GM19395 (cell line): ENCODE measurements around the gene DDAH1.
A peak's percentile ranks its signal among the peaks of the same experiment; 100 is the strongest.

Experiments
- ATAC-seq: cut with Tn5 transposase; IDR thresholded peaks from one replicate; pipeline ENCODE4 v1.9.1; 2021; ENCODE audit warnings: mild to moderate bottlenecking, moderate library complexity; ENCODE audit not compliant: unreplicated experiment

DDAH1 gene

DNA sequence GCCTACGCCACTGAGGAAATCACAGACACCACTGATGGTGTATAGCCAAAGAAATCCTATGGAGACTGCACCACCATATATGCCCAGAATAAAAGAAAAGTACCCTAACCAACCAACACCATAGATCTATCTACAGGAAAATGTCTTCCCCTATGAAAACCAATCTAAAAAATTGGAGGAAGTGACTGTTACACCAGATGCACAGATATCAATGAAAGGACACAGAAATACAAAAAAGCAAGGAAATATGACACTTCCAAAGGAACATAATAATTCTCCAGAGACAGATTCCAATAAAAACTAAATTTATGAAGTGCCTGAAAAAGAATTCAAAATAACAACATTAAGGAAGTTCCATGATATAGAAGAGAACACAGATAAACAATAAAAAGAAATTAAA is 131.8 kb downstream of the DDAH1 start:
- no peak for ATAC-seq

DNA sequence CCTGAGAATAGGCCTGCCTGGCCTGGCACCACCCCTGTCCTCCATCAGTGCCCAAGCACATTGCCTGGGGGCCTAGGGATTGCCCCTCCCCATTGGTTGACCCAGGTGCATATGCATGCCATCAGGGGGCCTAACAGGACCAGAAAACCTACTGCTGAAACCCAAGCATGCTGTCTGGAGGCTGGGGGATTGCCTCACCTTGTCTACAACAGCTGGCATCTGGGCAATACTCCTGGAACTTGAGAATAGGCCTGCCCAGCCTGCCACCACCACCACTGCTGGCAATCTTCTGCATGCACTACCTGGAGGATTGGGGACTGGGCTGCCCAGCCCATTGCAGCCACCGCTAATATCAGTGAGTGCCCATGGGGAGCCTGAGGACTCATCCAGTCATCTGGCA is 132.4 kb downstream of the DDAH1 start:
- ATAC-seq = no peak

DNA sequence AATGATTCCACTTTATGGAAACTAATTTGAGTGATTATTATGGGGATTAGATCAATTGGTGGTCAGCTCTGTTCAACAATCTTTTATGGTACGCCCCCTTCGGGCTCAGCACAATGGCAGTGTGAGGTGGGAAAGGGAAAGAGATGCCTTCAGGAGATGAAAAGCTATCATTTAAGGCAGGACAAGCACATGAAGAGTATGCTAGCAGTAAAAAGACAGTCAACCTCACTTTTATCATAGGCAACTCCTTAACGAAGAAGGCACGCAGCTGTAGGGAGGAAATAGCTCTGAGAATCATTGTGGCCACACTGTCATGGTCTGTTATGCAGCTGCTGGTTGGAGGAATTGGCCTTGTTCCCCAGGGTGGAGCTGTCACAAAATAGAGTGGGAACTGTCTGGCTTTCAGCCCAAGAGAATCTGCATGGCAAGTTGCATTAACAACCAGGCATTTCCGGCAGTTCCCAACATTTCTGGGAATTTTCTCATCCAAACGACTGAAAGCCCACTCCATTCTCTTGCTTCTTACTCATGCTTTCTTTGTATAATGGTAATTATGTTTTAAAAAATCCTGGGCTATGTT is 134.2 kb downstream of the DDAH1 start:
- peak; percentile 50 for ATAC-seq

DNA sequence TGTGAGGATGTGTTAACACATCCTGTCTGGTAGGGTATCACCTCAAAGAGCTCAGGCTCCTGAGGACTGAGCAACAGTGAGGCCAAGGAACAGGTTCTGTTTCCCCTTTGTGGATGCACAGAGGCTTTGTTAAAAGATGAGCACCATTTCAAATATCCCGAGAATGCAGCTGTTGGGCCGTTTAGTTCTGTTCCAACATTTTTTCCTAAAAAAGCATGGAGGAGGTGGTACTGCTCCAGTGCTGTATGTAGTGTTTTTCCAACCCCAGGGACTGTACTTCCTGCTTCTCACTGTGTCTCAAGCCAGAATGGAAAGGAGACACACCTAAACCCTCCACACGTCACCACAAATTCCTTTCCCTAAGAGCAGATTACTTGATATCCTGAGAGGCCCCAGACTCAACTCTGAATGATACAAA is 134.7 kb downstream of the DDAH1 start:
- no peak for ATAC-seq

DNA sequence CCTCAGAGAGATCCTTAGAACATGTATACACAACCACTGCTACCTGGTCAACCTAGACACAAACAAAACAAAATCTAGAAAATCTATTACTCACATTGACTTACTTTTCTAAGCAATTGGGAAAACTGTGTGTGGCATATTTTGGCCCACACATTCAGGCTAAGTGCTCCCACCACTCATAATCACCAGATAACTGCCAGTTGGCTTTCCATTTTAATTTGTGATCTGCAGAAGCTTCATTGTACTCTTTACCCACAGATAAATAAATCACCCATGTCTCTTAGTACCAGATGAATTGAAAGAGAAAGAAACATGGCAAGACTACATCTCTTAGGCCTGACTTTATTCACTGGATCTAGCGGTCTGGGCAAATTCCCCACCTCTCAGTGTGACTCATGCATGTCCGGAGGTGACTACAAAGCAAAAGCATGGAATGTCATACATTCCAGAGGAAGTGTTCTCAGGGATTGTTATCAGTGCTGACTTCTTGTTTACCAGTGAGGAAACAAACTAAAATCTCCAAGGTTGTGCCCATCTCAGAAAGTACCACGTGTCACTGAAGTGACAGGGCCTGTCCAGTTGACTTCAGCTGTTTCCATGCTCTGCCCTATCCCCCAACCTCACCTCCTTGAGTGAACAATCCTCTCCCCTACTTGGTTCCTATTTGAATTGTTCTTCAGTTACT is 136.1 kb downstream of the DDAH1 start:
- no peak for ATAC-seq

DNA sequence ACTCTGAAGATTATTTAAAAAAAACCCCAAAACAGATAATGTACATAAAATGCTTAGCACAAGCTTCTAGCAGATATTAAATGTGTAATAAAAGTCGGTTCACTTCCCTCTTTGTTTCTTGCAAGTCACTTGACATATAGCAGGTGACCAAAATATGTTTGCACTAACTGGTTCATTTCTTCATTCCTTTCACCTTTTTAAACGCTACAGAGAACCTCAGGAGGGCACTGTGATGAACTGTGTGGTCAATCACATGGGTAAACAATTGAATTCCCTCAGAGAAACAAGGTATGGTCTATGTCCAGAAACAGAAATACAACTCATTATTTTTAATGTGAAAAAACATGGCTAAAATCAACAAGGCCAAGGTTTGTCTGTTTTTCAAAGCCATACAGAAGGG is 137.2 kb downstream of the DDAH1 start:
- no peak for ATAC-seq

DNA sequence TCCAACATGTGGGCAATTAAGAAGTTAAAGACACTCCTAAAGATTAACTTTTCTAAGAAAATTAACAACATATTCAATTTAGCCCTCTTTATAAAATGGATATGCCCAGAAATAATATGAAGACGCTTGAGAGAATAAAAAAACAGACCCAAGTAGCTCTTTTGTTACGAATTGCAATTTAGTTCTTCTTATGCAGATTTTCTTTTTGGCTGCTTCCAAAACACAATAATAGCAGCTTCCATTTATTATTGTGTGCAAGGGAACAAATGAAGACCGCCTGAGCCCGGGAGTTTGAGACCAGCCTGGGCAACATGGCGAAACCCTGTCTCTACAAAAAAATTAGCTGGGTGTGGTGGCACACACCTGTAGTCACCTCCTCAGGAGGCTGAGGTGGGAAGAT is 138.1 kb downstream of the DDAH1 start:
- no peak for ATAC-seq

DNA sequence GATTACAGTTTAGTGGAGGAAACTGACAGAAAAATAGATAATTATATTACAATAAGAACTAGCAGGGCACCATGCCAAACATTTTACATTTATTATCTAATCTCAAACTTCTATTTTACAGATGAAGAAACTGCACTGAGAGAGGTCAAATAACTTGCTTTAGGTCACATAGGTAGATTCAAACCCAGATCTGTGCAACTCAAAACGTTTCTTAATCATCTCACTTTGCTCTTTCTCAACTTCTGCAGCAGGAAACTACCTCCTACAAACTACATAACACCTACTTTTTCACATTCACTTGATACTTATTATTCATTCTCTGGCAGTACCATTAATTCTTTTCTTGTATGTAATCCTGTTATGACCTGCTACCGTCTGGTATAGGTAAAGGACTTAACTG is 138.6 kb downstream of the DDAH1 start:
- no peak for ATAC-seq

DNA sequence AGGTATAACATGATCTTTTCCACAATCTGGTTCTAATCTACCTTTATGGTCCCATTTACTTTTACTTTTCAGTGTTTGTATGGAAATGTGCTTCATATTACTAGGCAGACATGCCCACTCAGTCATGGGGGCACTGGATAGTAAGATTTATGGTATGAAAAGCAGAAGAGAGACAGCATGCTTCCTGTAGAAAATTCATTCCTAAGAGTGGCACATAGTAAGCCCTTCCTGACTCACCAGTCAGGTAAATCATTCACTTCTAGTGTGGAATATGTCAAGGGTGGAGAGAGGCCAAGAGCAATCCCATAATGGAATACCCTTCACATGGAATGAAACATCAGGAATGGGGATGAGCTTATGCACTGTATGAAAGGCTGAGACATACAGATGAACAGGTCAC is 139.0 kb downstream of the DDAH1 start:
- no peak for ATAC-seq

DNA sequence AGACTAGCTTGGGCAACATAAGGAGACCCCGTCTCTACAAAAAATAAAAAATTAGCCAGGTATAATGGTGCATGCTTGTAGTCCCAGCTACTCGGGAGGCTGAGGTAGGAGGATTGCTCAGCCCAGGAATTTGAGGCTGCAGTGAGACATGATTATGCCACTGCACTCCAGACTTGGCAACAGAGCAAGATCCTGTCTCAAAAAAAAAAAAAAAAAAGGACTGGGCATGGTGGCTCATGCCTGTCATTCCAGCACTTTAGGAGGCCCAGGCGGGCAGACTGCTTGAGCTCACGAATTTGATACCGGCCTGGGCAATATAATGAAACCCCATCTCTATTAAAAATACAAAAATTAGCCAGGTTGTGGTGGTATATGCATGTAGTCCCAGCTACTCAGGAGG is 141.2 kb downstream of the DDAH1 start:
- ATAC-seq = no peak

DNA sequence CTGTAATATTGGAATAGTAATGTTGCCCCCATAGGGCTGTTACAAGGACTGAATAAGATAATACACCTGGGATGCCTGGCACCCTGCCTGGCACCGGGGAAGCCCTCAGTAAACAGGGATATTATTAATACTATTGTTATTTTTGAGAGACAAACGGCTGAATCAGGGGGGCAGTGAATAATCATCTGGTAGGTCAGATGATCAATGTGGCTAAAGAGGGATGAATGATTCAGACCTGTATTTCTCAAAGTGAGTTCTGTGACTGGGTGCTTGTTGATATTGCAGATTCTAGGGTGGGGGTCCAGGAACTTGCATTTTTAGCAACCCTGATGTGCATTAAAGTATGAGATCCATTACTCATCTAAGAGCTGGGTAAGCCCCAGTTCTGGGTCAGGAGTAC is 142.3 kb downstream of the DDAH1 start:
- no peak for ATAC-seq

DNA sequence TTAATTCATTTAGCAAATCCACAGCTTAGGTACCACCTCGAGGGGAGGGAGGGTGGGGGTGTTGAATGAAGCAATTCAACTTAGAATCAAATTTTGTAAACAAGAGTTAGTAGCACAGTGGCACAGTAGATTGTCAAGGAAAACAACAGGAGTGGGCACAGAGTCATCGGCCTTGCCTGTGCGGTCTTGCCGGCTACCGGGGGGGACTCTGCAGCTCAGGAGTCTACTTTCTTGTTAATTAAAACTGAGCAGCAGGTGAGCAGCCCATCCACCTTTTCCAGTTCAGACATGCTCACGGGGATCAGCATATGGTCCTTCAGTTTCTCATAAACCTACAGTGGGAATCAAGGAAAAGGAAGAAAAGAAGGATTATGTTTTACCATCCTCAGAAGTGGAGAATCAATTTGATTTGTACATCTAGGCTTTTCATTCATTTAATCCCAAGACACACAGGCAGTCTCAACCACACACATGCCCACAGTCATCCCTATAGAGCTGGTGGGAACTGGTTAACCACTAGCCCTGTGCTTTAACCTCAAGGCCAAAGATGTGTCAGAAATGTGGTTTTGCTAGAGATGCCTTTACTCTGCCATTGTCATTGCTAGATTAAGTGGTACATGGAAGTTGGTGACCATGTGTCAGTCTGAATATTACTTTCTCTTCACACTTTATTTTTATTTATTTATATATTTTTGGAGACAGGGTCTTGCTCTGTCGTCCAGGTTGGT is 143.6 kb downstream of the DDAH1 start:
- peak; percentile 66 for ATAC-seq

DNA sequence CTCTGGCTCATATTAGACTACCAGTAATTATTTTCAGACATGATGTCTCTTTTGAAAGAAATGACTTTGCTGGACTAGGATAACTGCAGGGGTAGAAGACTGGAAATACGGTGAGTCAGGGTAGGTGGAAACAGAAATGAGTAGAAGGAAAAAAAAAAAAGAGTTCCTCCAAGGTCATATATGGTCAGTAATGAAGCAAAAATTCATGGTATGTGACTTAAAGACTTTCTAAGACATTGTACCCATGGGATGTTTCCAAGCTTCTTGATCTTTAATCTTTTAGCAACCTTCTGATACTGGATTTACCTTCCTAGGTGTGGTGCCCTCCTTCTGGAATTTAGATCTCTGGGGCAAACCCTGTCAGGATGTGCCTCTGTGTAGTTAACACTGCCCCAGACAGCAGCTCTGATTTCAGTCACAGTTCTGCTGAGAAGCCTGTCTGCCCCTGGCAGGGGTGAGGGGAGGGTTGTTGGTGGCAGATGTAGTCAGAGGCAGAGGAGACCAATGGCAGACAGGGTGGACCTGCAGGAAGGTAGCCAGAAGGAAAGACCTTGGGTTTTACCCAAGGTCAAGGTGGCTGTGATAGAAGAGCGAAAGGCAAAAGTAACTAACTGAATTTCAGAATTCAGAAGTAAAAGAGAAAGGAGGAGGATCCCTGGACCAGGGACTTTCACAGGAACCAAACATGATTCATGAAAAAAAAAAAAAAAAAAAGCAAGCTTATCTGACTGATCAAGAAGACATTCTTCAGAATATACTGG is 144.4 kb downstream of the DDAH1 start:
- ATAC-seq = no peak

DNA sequence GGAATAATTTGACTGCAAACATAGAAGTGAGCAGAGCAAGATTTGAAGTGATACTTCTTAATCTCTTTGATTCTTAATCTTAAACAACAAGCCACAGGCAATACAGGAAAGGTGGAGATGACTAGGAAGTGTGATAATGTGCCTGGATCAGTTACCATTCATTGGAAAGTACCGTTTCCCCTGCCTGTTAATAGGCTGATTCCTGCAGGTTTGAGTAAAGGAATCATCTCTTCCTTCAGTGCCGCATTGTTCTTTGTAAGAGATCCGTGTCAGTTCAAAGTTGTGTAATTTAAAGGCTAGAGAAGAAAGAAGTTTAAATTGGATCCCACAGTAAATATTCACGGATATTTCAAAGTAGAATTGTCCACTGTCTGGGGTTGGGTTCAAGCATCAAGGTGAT is 145.0 kb downstream of the DDAH1 start:
- no peak for ATAC-seq

DNA sequence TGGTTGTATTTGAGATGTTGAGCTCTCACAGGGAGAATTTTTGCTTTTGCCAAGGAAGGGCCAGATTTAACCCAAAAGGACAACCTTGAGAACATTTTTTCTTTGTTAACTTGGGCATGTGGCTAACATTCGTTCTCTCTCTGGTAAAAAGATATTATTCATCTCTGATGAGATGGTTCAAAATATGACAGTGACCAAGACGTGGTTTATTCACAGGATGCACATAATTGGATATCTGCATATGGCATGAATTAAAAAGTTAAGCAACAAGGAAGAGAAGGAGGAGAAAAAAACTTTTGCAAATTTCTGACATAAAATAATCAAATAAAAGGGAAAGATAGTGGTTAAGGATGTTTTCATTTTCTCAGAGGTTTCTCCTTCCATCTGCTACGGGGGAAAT is 145.5 kb downstream of the DDAH1 start:
- ATAC-seq = no peak

DNA sequence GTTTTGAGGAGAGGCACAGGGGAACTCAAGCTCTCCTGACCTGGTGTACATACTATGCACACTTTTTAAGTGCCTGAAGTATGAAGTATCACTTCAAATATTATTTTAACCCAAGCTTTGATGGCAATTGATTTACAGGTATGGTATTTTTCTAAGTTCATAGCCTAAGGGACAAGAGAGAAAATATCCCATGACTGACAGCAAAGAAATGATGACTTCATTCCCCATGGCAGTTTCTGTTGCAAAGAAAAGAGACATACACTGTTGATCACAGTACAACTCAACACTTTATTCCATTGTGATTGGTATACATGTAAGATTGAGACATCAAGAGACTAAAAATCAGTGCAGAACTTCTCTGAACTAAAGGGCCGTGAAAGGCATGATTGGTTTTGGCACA is 146.7 kb downstream of the DDAH1 start:
- ATAC-seq = no peak

DNA sequence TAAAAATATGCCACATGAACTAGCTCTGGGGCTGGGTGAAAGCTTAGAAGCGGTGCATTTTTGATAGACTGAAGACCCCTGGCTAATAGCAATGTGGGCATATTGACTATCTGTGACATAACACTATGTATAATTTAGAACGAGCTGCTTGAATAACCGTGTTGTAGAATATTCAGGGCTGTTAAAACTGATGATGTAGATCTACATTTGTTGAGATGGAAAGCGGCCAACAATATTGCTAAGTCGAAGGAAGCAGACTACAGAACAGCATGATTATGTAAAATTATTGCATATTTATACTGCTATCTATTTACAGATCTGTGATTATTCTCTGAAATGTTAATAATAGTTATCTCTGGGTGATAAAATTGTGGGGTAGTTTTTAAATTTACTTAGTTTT is 147.4 kb downstream of the DDAH1 start:
- ATAC-seq = no peak

DNA sequence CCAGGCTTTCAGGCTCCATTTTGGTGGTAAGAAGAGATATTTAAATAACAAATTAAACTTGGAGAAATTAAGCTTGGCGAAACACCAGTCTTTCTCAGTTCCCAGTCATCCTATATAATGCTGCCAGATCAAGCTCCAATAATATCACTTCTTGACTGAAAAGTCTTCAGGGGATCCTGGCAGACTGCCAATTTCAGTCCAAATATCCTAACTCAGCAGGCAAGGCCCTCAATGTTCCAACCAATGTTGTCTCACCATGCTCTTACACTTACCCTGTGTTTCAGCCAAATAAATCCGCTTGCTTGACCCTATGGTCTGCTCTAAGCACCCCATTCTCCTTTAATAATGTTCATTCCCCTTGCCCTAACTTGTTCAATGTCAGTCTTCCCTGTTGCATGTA is 148.6 kb downstream of the DDAH1 start:
- no peak for ATAC-seq

DNA sequence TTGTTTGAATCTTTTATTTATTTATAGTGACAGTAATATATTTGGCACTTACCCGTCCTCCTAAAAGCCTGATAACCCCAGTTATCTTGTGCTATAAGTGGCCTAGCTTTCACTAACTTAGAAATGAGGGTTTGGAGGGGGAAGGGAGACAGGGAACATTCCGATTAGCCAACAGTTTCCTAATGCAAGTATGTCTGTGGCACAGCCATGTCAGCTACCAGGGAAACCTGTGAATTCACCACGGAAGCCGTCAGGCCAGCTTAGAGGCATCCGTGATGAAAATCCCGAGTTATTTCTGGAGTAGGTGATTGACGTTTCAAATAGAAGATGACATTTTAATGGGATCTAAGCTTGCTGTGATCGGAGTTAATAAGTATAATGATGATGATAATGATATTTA is 149.2 kb downstream of the DDAH1 start:
- no peak for ATAC-seq

DNA sequence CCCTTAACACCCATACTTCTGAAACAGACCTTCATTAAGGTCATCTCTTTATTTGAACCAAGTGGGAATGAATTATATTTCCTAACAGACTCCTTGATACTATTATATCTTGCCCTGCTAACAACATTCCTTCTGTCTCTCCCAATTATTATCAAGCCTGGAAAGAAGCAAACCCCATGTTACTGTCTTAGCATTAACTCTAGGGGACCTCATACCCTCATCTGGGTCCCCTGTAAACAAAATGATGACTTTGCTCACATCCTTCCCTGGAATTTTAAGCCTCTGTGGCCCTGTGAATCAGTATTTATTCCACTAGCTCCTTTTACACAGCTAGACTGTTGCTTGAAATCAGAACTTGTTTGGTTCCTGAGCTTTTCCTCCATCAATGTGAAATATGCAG is 150.2 kb downstream of the DDAH1 start:
- ATAC-seq = no peak

DNA sequence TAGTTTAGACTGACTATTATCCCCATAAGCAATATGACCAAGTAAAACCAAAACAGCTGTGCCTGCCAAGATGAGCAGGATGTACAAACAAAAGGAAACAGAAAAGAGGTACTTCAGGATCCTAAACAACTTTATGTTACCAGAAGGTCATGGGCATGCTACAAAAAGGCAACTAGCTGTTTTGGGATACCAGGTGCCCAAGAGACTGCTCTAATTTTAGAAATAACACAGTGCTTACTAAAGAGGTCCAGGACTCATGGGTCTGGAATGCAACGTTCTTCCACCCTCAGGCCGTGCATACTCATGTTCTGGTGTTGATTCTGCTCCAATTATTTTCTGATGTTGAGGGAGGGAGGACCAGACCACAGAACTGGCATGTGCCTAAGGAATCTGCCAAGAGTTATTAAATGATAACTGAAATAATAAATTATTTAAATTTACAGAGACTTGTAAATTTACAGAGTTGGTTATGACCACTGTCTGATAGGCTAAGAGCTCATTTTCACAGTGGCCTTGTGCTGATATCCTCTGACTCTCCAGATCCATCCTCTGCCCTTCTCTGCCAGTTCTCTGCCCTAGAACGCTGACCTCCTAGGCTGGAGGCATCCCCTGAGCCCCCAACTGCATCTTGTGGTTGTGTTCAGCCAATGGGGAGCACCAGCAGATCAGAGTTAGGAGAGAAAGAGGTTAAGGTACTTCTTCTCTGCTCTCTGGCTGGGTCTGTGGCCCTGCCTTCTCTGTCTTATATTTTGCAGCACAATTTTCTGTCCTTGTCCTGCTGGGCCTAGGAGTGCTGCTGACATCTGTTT is 150.9 kb downstream of the DDAH1 start:
- ATAC-seq = no peak
